NCI-H2107 (cell line): ENCODE results near the gene OASL.

Experiments used
- DNase-seq: peaks from one replicate; lab custom pipeline; 2025; lab: John Stamatoyannopoulos, UW

OASL gene

DNA sequence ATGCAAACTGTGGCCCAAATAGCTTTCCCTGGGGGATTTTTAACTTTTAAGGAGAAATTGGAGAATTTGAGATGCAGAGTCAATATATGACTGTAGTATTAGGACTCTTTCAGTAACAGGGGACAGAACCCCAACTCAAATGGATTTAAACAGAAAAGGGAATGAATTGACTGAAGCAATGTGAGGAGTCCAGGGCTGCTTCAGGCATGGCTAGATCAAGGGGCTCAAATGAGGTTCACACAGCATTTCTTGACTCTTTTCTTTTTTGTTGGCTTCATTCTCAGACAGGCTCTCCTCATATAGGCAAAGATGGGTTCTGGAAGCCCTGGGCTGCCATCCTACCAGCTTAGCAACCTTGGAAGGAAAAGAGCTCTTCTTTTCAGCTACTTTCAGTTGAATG is 47.1 kb downstream of the OASL start:
- DNase-seq: no peak

DNA sequence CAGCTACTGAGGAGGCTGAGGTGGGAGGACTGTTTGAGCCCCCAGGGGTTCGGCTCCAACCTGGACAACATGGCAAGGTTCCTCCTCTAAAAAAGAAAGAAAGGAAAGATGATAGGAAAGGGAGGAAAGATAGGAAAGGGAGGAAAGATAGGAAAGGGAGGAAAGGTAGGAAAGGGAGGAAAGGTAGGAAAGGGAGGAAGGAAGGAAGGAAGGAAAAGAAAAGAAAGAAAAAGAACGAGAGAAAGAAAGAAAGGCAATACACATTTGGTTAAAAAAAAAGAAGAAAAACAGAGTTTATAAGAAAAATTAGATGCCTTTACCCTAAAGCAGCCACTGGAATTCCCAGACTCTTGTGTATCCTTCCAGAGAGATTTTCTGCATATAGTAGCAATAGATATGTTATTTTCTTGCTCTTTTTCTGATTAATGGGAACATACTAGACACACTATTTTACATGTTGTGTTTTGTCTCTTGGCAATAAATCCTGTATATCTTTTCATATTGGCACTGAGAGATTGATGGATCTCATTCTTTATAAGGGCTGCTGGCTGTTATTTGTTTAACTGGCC is 48.5 kb downstream of the OASL start:
- no peak for DNase-seq

DNA sequence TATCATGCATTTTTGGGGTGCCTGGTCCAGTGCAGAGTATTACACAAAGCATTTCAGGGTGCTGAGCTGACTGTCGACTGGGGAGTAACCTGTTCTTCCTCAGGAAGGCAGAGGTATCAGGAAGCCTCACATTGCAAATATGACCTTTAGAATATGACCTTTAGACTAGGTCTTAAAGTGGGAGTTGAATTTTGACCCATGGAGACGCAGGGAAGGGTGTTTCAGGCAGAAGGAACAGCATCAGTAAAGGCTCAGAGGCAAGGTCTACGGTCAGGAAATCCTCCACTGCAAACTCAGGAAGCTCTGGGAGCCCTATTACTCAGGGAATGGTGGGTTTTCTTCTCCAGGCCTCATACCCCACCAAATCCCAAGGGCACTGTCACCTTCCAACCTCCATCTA is 49.4 kb downstream of the OASL start:
- DNase-seq: no peak

DNA sequence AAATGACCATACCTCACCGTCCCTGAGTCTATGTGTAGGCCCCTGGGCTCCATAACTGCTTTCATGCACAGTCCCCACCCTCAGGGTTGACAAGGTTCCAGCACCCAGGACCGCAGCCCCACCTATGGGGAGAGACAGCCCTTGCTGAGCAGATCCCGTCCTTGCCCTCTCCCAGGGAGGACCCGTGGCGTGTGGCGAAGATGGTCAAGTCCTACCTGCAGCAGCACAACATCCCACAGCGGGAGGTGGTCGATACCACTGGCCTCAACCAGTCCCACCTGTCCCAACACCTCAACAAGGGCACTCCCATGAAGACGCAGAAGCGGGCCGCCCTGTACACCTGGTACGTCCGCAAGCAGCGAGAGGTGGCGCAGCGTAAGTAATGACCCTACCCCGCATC is 50.4 kb downstream of the OASL start:
- no peak for DNase-seq

DNA sequence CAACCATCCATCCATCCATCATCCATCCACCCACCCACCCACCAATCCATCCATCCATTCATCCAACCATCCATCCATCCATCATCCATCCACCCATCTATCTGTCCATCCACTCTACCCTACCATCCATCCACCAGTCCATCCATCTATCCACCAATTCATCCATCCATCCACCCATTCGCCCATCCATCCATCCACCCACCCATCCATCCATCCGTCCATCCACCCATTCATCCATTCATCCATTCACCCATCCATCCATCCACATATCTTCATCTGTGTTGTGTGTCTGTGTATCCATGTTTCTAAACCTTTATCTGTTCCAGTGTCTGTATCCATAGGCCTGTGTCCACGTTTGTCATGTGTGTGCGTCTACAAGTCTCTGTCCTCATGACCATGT is 50.8 kb downstream of the OASL start:
- no peak for DNase-seq

DNA sequence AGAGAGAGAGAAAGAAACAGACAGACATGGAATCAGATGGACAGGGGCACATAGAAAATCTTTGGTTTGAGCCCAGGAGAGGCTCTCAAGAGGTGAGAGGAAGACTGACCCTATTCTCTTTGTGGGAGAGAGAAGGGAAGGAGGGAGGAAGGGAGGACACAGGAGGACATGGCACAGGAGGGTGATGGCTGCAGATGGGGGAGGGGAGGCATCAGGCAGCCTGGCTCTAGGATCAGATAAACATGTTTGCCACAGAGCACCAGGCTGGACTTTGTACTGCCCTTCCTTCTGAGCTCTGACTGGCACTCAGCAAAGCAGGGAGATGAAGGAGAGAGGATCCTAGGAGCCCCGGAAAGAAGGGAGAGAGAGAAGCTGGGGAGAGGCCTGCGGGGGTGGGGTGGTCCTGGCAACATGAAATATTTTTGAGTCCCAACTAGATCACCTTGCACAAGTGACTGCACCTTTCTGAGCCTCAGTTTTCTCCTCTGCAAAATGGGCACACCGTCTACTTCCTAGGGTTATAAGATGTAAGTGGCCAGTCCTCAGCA is 54.6 kb downstream of the OASL start:
- DNase-seq: no peak

DNA sequence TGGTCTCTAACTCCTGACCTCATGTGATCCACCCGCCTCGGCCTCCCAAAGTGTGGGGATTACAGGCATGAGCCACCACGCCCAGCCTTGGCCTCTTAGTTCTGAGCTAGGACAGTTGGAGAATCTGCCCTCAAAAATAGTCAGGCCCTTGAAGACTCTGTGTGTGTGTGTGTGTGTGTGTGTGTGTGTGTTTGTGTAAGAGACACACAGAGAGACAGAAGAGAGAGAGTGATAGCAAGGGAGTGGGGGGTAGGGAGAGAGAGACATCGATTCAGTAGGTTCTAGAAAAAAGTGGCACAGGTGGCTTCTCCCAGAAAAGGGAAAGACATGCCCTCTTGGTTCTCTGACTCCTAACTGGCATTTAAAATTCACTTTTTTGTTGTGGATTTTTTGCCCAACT is 55.3 kb downstream of the OASL start:
- no peak for DNase-seq

DNA sequence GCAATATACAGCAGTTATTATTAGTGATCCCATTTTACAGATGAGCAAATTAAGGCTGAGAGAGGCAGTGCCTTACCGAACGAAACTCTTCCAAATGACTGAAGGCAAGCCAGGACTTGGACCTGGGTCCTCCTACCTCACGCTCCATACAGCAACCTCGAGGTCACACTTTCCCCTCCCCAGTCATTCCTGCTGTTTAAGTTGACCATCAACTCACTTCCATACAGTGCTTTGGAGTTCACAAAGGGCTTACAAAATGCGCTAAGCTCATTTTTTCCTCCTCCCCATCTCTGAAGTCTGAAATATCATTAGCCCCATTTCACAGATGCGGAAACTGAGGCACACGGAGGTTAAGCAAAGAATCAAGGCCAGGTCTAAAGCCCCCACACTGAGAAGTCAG is 56.4 kb downstream of the OASL start:
- no peak for DNase-seq

DNA sequence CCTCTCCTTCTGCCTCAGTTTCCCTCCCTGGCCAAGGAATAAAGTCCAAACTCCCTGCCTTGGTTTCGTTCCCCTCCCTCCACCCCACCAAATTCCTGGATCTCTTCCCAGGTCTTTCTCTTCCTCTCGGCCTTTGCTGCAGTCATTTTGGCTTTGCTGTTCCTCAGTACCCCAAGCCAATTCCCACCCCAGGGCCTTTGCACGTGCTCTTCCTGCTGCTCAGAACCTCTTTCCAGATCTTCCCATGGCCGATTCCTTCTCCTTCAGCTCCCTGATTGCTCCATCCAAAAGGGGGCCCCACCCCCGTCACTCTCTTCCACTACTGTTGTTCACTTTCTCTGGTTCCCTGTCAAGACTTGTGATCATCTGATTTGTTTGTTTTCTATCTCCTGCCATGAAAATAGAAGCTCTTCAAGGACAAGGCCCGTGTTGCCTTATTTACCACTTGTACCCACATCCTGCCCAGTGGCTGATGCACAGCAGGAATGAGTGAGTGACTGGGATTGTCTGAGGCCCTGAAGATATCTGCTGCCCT is 57.6 kb downstream of the OASL start:
- DNase-seq: no peak

DNA sequence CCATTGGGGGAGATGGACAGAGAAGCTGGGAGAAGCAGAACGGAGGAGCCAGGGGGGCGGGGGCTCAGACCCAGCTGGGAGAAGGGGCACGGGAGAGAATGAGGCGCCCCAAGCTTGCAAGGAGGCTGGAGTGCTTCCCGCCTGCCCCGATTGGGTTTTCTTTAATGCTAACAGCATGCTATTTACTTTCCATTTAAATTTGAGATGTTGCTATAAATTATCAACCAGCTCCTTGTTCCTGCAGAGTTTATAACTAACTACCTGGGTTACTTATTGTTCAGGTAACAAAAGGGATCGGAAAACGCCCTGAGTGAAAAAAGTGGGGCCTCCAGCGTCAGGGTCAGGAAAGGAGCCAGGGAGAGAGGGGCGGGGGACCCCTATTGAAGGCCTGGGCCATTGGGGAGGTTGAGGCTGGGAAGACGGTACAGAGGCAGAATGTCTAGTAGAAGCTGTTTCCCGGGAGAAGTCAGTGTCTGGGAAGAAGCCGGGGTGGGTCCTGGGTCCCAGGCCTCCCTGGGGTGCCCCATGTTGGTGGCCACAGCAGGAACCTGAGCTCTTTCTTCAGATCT is 58.2 kb downstream of the OASL start:
- DNase-seq: no peak

DNA sequence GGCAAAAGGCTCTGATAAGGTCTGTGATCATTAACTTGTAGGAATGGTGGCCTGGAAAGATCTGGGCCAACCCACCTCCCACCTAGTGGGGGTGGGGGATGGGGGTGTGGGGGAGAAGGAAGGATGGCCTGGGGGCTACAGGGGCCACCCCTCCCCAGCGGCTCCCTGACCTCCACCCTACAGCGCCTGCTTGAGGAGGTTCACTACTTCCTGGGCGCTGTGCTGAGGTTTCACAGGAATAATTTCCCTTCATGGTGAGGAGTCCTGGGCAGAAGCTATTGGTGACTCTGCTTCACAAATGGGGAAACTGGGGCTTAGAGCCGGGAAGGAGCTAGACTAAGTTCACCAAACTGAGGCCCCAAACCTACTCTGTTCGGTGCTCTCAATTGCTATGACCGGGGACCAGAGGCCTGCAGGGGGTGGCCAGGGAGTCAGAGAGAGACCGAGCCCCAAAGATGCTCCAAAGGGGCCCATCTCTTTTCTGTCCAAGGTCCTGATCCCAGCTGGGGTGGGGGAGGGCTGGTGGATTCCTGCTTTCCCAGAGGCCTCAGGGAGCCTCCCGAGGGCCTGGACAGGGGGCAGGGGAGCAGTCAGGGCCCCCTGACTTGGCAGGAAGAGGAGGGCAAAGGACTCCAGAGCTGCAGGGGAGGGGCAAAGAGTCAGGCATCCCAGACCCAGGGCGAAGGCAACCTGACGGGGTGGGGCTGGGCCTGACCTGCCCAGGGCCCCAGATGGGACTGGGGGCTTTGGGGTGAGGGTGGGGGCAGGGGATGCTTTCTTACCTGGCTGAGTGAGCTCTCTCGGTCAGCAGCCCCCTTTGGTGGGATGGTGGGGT is 59.0 kb downstream of the OASL start:
- no peak for DNase-seq

DNA sequence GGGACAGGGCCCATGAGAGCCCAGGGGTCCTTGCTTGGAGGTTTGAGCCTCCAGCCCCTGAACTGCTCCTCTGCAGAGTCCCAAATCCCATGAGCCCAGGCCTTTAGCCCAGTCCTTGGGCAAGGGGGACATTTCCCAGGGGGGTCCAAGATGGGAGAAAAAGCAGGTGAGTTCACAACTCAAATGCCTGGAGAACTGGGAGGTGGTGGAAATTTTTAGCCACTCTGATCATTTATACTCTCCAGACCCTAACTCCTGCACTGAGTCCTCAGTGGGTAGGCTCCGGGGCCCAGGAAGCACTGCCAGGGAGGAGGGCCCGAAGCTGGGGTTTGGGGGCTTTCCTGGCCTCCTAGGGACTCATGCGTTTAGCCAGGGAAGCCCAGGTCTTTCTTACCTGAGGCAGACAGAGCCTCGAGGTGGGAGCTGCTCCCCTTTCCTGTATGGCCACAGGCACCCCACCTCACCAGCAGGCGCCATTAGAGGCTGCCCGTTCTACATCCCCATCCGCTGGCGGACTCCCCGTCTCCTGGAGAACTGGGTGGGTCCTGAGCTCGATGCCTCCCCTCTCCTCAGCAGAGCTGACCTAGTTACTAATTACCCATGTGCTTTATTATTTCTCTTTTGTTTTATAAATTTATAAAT is 59.7 kb downstream of the OASL start:
- no peak for DNase-seq

DNA sequence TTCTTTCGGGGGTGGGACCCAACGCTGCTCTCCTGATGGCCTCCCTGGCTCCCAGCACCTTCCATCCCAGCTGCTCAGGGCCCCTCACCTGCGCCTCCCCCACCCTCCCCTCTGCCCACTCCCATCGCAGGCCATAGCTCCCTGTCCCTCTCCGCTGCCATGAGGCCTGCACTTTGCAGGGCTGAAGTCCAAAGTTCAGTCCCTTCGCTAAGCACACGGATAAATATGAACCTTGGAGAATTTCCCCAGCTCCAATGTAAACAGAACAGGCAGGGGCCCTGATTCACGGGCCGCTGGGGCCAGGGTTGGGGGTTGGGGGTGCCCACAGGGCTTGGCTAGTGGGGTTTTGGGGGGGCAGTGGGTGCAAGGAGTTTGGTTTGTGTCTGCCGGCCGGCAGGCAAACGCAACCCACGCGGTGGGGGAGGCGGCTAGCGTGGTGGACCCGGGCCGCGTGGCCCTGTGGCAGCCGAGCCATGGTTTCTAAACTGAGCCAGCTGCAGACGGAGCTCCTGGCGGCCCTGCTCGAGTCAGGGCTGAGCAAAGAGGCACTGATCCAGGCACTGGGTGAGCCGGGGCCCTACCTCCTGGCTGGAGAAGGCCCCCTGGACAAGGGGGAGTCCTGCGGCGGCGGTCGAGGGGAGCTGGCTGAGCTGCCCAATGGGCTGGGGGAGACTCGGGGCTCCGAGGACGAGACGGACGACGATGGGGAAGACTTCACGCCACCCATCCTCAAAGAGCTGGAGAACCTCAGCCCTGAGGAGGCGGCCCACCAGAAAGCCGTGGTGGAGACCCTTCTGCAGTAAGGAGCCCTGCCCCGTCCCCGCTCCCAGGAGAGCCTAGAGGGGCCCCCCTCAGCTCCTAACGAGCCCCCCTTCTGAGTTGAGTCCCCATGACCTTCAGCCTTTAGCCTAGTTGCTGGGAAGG is 60.5 kb downstream of the OASL start, which contains the start of gene HNF1A:
Gene HNF1A, plus strand, starts transcription at position 248 of the 924 bp plus-strand sequence. Its CDS starts 226 bp downstream, at position 474.
- no peak for DNase-seq

DNA sequence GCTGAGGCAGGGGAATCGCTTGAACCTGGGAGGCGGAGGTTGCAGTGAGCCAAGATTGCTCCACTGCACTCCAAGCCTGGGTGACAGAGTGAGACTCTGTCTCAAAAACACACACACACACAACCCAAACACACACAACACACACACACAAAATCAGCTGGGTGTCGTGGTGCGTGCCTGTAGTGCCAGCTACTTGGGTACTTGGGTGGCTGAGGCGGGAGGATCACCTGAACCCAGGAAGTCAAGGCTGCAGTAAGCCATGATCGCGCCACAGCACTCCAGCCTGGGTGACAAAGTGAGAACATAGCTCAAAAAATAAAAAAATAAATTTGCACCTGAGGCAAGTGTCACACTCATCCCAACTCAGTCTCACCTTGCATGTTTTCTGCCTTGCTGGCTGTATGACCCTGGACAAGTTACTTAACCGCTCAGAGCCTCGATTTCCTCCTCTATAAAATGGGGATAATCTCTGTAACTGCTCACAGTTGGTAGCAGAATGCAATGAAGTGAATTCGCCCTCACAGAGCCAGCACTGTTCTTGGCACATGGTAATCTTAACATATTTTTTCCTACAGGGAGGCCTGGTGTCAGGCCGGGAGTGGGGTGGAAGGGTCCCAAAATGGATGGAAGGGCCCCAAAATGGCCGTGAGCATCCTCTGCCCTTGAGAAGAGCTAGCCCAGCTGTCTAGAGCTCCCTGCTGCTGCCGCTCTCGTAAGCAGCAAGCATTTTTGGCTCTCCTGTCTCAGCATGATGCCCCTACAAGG is 61.3 kb downstream of the OASL start:
- no peak for DNase-seq

DNA sequence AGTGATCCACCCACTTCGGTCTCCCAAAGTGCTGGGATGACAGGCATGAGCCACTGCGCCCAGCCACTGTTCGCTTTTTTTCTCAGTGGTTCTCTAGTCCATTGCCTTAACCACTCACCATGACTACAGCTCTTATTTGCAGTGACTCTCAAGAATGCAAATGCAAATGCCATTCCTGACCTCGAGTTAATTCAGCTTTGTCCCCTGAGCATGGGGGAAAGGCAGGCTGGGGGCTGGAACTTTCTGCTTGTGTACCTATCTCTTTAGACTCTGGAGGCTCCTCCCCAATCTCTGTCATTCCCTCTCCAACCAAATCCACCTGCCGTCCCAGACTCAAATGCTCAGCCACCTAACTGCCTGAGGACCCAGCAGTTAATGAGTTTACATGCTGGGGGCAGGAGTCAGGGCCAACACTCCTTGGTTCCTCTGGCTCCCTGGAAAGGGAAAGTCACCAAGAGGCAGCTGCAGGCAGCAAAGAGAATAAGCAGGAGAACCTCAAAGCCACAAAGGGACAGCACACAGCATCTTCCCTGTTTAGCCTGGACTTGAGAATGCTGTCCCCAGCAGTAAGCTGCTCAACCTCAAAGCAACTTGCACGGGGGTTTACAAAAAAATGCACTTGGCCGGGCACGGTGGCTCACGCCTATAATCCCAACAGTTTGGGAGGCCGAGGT is 66.0 kb downstream of the OASL start:
- peak; percentile 49 for DNase-seq

DNA sequence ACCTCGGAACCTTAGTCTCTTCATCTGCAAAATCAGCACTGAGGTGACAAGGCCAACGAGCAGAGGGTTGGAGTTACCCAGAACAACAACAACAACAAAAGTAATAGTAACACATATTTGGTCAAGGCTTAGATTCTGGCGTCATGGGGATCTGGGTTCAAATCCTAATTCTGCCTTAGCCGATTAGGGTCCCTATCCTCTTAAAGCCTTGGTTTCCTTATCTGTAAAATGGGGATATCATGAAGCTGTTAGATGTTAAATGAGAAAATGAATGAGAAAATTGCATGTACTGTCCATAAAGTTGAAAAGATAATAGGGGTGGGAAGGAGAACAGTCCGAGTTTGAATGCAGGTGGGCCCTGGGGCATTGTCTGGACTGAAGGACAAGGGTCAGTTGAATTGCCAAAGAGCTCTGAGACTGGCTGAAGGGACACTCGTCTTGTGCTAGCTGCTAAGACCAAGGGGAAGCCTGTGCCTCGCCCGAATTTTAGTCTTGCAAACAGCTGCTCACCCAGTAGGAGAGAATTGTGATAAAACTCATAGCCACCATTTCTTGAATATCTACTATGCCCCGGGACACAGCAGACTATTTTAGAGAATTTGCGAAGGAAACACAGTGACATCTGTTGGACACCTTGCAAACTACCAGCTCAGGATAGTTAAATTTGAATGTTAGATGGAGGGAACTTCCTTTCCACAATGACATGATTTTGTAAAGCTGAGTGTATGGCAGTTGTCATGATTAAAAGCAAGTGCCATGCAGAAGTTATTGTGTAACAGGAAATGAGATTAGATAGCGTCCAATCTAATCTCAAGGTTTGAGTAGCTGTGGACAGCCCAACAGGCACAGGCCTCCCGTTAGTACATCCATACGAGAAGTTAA is 67.5 kb downstream of the OASL start:
- DNase-seq: peak; percentile 17

DNA sequence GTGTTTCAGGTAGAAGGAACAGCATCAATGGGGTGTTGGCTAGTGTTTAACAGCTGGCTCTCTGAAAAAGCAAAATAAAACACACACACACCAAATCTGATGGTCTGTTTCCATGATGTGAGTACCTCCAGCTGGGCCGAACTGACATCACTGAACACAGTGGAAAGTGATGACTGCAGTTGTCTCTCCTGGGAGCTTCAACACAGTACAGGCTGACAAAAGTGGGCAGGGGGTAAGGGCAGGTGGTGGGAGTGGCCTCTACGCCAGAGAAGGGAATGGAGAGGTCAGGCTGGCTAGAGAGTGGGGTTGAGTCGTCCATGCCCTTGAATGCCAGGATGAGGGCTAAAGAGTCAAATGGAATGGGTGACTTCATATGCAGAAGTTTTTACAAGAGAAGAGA is 68.7 kb downstream of the OASL start:
- no peak for DNase-seq
